ENCODE results near the gene INPP5E. TPM values are rescaled to one million over a fixed set of nuclear protein-coding genes. Genes with fewer than 3 reads are reported as not detected.

INPP5E gene
- total RNA-seq, 8 experiments from 2014 or later, result 4.5 to 11.1 (median 8.6) TPM

DNA sequence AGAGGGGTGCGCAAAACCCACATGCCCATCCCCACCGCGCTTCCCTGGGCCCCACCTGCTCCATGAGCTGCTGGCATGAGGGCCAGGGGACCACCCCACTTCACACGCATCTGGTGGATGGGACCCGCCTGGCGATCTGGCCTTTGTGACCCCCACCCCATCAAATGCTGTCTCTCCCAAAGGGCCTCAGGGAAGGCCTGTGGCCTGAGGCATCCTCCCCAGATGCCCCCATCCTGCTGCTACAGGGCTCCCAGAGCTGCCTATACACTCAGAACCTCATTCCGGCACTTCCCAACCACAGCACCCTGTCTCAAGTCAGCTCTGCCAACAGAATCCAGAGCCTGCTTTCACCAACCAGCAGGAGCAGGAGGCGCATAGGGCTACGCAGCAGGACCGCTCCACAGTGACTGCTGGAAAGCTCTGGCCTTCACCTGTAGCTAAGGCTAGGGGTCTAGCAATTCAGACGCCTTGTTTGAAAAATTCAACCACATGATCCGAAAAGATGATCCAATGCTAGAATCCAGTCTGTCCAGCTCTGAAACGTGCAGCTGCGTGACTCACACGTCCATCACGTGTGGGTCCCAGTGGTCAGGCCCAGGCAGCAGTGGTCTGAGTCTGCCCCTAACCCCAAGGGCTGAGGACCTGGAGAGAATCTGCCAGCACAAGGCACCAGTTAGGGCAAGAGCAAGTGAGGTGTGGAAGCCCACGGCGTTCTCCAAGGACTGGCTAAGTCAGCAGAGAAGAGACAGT is 38.3 kb downstream of the INPP5E start:
- WGBS, 10 experiments, result 60 to 100% (median 91%) methylated on average over 2 to 10 of the region's 18 CpGs; no CpG with 5 or more reads in 2 of the 10 experiments
- in situ Hi-C loops (cut with MboI; ENCODE audit: low pct_unique_long_range_greater_than_20kb in 2 of 9, low sequenced_read_pairs in 9 of 9, unreplicated experiment in 9 of 9), result no loop called here
- no peak for ATAC-seq (replicated peaks in 6 of 8)
- Histone ChIP-seq H3K27ac (no peak overlapping the region), H3K4me3 (no peak overlapping the region), H3K4me1 (replicated peaks in 1 of 2) (peaks cover 11 to 15% of the 10 kb centered on the region in 2 donors)

DNA sequence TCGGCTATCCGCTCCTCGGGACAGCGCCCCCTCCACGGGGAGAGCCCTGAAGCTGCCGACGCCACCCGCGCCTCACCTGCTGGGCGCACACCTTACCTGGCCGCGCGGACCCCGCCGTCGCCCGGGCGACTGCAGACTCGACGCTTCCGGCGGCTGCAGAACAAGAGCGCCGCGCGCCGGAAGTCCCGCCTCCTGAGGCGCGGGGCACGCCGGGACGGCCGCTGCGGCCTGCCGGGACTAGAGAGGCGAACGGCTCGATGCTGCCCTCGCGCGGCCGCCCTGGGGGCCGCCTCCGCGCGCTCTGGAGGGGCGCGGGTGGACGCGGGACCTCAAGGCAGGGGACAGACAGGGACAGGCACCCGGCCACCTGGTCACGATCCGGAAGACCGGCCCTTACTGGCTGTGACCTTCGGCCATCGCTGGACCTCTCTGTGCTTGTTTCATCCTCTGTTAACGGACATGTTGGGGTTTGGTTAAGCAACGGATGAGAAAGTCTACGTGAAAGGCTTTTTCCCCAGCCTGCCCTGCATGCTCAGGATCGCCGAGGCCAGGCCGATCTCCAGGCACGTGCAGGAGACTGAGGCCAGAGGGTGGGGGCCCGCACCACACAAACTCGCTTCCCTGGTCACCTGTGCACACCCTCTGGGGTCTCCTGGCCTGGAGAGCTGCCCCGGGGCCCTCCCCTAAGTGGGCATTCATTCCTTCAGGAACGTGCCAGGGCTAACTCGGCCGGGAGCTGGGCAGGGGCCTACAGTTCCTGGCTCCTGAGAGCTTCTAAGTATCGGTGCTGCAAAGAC is 39.4 kb downstream of the INPP5E start, which contains the start of gene SNAPC4:
TSS of gene SNAPC4 (minus strand) at position 133 of the 797 bp plus-strand sequence. CDS start 1,742 bp downstream, outside the sequence.
- in situ Hi-C loops (cut with MboI; ENCODE audit: low pct_unique_long_range_greater_than_20kb in 2 of 9, low sequenced_read_pairs in 9 of 9, unreplicated experiment in 9 of 9), result no loop called here
- 0 to 30% (median 7%) methylated on average over 1 to 16 of the region's 71 CpGs; no CpG with 5 or more reads in 3 of the 10 experiments for WGBS, 10 experiments
- peak within 1 kb of the TSS; percentile 70 to 96 (median 95) for H3K4me3 ChIP-seq
- H3K27ac ChIP-seq, result peak within 1 kb of the TSS; percentile 62 to 78
- peak; percentile 75 to 95 (median 90) for ATAC-seq (replicated peaks in 6 of 8)
- H3K4me1 ChIP-seq (replicated peaks in 1 of 2), result peaks cover 11 to 15% of the 10 kb centered on the region in 2 donors

DNA sequence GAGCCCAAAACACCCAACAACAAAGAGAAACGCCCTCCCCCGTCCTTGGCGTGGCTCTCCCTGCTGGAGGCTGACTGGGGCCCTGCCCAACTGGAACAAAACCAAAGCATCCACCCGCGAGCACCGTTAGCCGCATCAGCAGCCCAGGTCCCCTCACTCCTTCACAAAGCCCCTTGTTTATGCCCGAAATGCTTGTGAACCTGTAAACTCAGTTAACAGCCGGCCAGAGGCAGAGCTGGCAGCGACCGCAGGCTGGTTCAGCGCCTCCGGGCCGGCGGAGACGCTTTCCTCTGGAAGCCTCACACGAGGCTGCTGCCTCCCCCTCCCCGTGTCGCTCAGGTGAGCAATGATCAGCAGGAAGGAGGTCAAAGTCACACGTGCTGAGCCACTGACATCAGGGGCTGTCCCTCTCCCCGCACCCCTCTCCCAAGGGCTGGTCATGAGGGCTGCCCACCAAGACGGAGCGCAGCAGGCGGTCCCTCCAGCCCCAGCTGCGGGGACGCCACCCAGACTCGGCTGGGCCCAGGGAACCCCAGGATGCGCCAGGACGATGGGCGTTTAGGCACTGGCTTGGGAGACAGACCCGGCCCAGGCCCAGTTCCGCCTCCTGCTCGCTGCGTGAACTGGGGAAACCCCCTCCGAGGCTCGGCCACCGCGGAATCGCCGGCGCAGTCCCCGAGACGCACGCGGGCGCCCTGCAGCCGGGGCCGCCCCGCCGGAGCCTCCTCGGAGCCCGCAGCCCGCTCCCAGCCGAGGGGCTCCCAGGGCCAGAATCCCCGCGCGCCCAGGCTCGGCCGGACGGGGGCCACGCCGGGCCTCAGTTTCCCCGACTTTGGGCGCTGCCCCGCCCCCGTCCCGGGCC is 40.2 kb downstream of the INPP5E start:
- peak; percentile 18 to 49 (median 36) for ATAC-seq (replicated peaks in 6 of 8)
- Histone ChIP-seq H3K4me3 (peak overlapping the region; percentile 70 to 96 (median 95)), H3K27ac (peak overlapping the region; percentile 62 to 78), H3K4me1 (replicated peaks in 1 of 2) (peaks cover 11 to 15% of the 10 kb centered on the region in 2 donors)
- in situ Hi-C loops (cut with MboI; ENCODE audit: low pct_unique_long_range_greater_than_20kb in 2 of 9, low sequenced_read_pairs in 9 of 9, unreplicated experiment in 9 of 9), result no loop called here
- 0 to 20% (median 2%) methylated on average over 1 to 10 of the region's 67 CpGs; no CpG with 5 or more reads in 2 of the 10 experiments for WGBS, 10 experiments

DNA sequence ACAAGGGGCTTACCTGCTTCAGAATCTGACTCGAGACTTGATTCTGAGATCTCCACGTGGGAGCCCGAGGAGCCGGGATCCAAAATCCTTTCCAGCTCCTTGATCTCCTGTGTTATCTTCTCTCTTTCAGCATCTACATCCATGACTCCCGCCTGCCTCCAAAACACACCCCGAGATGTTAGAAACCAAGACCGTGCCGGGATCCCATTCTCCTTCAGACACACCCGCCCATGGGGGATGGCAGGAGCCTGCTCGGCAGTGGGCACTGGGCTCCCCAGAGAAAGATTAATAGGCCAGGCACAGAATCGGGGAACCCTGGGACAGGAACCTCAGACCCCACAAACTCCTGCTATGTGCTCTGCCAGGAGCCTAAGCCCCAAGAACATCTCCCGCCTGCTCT is 41.4 kb downstream of the INPP5E start:
- H3K4me3 ChIP-seq, result peak overlapping the region in 1 of 5 donors; percentile 95
- H3K4me1 ChIP-seq (replicated peaks in 1 of 2), result peaks cover 11 to 15% of the 10 kb centered on the region in 2 donors
- H3K27ac ChIP-seq, result no peak overlapping the region
- in situ Hi-C loops (cut with MboI; ENCODE audit: low pct_unique_long_range_greater_than_20kb in 2 of 9, low sequenced_read_pairs in 9 of 9, unreplicated experiment in 9 of 9), result no loop called here
- WGBS, 10 experiments, result 85 to 100% (median 99%) methylated on average over 3 to 9 of the region's 12 CpGs; no CpG with 5 or more reads in 6 of the 10 experiments
- no peak for ATAC-seq (replicated peaks in 6 of 8)

DNA sequence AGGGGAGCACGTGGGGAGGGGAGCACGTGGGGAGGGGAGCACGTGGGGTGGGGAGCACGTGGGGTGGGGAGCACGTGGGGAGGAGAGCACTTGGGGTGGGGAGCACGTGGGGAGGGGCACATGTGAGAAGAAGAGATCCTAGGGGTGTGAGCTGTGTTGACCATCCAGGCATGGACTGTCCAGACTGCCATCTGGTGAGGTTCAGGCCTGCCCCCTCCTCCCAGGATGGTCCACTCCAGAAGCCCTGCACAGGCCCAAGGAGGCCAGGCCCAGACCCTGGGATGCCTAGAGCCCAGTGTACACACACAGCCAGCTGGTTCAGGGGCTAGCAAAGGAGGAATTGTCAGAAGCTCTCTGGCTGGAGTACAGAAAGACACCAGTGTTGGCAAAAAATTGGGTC is 42.0 kb downstream of the INPP5E start:
- WGBS, 10 experiments, result no CpG with 5 or more reads among the region's 6 CpGs
- no peak for ATAC-seq (replicated peaks in 6 of 8)
- no peak overlapping the region for H3K4me3 ChIP-seq
- H3K4me1 ChIP-seq (replicated peaks in 1 of 2), result peaks cover 11 to 15% of the 10 kb centered on the region in 2 donors
- in situ Hi-C loops (cut with MboI; ENCODE audit: low pct_unique_long_range_greater_than_20kb in 2 of 9, low sequenced_read_pairs in 9 of 9, unreplicated experiment in 9 of 9), result no loop called here
- H3K27ac ChIP-seq, result no peak overlapping the region

DNA sequence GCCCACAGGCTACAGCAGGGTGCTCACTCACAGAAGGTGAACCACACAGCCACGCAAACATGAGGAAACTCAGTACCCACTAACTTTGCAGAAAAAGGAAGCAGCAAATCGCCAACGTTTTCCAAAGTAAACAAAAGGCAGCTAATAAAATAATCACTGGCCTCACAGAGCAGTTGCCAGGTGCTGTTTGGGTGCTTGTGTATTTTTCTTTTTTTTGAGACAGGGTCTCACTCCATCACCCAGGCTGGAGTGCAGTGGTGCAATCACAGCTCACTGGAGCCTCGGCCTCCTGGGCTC is 43.5 kb downstream of the INPP5E start:
- in situ Hi-C loops (cut with MboI; ENCODE audit: low pct_unique_long_range_greater_than_20kb in 2 of 9, low sequenced_read_pairs in 9 of 9, unreplicated experiment in 9 of 9), result no loop called here
- ATAC-seq (replicated peaks in 6 of 8), result no peak
- WGBS, 10 experiments, result 80 to 100% (median 94%) methylated on average over 1 to 3 of the region's 4 CpGs; no CpG with 5 or more reads in 4 of the 10 experiments
- H3K4me3 ChIP-seq, result no peak overlapping the region
- peaks cover 11 to 15% of the 10 kb centered on the region in 2 donors for H3K4me1 ChIP-seq (replicated peaks in 1 of 2)
- H3K27ac ChIP-seq, result no peak overlapping the region

DNA sequence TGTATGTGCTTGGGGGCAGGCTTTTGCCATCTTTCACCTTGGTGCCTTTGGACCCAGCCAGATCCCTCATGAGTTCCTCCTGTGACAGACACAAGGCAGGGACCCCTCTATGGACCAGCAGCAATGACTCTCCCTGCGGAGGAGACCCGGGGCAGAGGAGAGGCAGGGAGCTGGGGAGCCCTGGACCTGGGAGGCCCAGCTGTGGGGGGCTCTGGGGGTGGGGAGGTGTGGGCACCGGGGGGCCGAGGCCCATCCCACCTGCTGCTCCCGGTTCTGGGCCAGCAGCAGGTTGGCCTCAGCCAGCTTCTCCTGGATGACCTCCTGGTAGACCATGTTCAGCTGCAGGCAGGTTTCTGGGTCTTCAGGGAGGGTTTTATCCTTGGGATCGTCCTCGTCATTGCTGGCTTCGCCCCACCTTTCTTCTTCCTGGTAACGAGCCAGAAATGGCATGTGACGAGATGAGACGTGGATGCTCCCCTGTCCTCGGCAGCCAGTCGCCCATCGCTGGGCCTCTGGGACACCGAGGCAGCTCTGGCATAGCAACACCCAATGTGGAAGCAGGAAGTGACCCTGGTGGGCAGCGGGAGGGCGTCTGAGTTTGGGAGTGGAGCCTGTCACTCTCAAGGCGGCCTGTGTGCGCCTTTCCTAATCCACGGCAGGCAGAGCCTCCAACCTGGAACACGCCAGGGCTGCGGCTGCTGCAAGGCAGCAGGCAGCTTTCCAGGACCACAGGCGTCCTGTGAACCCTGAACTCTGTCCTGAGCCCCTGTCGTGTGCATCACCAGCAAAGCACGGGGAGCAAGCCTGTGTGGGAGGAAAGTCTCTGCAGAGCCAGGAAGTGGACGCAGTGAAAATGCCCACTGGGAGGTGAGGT is 44.1 kb downstream of the INPP5E start:
- Histone ChIP-seq H3K4me3 (no peak overlapping the region), H3K4me1 (replicated peaks in 1 of 2) (peaks cover 10 to 13% of the 10 kb centered on the region in 2 donors), H3K27ac (no peak overlapping the region)
- WGBS, 10 experiments, result 90 to 100% (median 92%) methylated on average over 1 to 6 of the region's 26 CpGs; no CpG with 5 or more reads in 5 of the 10 experiments
- in situ Hi-C loops (cut with MboI; ENCODE audit: low pct_unique_long_range_greater_than_20kb in 2 of 9, low sequenced_read_pairs in 9 of 9, unreplicated experiment in 9 of 9), result no loop called here
- no peak for ATAC-seq (replicated peaks in 6 of 8)

DNA sequence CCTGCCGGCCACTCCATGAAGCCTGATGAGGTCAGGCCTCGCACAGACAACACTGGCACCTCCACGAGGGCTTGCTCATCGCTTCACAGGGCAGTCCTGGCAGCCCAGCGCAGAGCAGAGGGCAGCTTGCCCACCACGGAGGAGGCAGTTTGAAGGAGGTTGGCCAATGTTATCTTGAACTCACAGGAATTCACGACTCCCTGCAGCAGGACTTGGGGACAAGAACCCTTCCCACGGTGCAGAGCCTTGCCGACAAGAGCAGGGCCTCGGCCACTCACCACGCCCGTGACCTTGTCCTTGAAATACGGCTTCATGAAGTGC is 44.7 kb downstream of the INPP5E start:
- ATAC-seq (replicated peaks in 6 of 8), result no peak
- Histone ChIP-seq H3K4me3 (no peak overlapping the region), H3K4me1 (replicated peaks in 1 of 2) (peaks cover 7 to 10% of the 10 kb centered on the region in 2 donors), H3K27ac (no peak overlapping the region)
- in situ Hi-C loops (cut with MboI; ENCODE audit: low pct_unique_long_range_greater_than_20kb in 2 of 9, low sequenced_read_pairs in 9 of 9, unreplicated experiment in 9 of 9), result no loop called here
- WGBS, 10 experiments, result 77 to 95% (median 89%) methylated on average over 3 to 6 of the region's 13 CpGs; no CpG with 5 or more reads in 5 of the 10 experiments

DNA sequence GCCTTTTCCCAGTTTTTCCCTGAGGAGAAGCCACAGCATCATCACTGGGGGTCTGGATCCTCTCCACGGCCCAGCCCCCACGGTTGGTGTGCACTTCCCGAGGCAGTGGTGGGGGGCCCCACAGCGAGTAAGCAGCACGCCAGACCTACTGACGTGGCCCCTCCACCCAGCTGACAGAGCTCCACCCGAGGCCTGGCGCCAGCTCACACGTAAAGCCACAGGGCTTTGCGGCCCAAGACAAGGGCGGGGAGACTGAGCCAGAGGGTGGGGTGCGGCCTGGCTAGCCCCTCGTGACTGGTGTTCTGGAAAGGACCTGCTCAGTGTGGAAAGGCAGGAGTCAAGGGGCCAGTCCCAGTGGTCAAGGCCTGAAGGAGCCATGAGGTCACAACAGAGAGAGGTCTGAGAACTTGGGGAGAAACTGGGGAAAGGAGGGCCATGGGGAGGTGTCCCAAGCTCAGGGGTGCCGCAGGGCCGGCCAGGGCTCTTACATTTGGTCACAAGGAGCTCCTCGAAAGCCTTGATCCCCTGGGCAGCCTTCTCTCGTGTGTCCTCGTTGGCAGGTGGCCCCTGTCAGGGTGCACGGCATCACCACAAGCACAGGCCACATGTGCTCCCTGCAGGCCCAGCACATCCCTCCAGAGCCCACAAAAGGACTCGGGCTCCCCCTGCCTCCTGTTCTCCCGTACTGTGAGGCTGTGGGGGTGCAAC is 45.2 kb downstream of the INPP5E start:
- WGBS, 10 experiments, result 90 to 94% (median 92%) methylated on average over 2 to 4 of the region's 21 CpGs; no CpG with 5 or more reads in 7 of the 10 experiments
- no peak overlapping the region for H3K4me3 ChIP-seq
- in situ Hi-C loops (cut with MboI; ENCODE audit: low pct_unique_long_range_greater_than_20kb in 2 of 9, low sequenced_read_pairs in 9 of 9, unreplicated experiment in 9 of 9), result no loop called here
- H3K4me1 ChIP-seq (replicated peaks in 1 of 2), result peaks cover 7 to 10% of the 10 kb centered on the region in 2 donors
- peak in 2 of 8 experiments; percentile 57 to 66 for ATAC-seq (replicated peaks in 6 of 8)
- H3K27ac ChIP-seq, result no peak overlapping the region

DNA sequence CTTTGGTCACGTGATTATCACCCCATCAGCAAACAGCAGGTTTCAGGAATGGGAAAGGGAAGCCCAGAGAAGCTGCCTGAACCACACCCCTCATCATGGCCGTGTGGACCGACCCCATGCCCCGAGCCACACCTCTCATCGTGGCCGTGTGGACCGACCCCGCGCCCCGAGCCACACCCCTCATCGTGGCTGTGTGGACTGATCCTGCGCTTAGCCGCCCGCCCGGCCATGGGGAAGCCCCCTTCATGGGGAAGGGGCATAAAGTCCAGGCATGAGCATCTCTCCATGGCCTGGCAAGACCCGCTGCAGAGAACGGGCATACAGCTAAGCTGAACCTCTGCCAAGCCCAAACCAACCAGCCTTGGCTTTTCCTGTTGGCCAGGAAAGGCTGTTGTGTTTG is 46.1 kb downstream of the INPP5E start:
- 80 to 96% (median 91%) methylated on average over 1 to 17 of the region's 17 CpGs; no CpG with 5 or more reads in 7 of the 10 experiments for WGBS, 10 experiments
- H3K4me1 ChIP-seq (replicated peaks in 1 of 2), result peaks cover 0 to 2% of the 10 kb centered on the region in 2 donors
- H3K4me3 ChIP-seq, result no peak overlapping the region
- in situ Hi-C loops (cut with MboI; ENCODE audit: low pct_unique_long_range_greater_than_20kb in 2 of 9, low sequenced_read_pairs in 9 of 9, unreplicated experiment in 9 of 9), result no loop called here
- ATAC-seq (replicated peaks in 6 of 8), result no peak
- no peak overlapping the region for H3K27ac ChIP-seq

DNA sequence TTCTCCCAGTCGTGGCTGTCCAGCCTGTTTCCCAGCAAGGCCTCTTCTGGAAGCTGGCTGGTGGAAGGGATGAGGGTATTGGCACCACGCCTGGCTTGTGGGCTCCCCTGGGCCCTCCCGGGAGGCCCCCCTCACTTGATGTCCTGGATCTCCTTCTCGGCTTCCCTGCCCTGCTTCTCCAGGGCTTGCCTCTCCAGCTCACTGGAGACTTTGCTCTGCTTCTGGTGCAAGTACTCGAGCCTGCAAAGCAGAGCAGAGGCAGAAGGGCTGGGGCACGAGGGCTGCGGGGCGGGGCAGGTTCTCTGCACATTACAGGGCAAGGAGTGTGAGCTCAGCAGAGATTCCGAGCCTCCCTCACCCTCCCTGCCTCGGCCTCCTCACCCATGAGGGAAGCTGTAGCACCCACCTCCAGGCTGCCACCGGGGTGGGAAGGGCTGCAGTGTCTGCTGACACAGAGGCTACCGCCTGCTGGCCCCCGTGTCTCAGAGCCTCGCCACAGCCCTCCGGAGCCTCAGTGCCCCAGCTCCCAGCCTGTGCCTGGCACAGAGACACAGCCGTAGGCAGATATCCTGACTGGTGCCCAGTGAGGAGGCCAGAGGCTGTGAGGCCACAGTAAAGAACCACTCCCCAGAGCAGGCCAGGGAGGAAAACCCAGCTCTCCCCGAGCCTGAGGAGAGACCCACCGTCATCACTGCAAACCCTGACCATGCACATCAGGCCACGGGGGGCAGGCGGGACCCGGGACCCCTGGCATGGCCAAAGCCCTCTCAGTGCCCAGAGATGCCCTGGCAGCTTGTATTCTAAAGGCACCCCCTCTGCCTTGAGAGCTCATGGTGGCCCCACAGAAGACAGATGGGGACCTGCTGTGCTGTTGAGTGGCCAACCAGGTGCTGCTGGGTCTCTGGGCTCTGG is 46.9 kb downstream of the INPP5E start:
- ATAC-seq (replicated peaks in 6 of 8), result peak in 3 of 8 experiments; percentile 6 to 70 (median 62)
- 68 to 100% (median 95%) methylated on average over 3 to 8 of the region's 21 CpGs; no CpG with 5 or more reads in 7 of the 10 experiments for WGBS, 10 experiments
- Histone ChIP-seq H3K27ac (no peak overlapping the region), H3K4me3 (no peak overlapping the region), H3K4me1 (replicated peaks in 1 of 2) (no peaks in the 10 kb centered on the region)
- in situ Hi-C loops (cut with MboI; ENCODE audit: low pct_unique_long_range_greater_than_20kb in 2 of 9, low sequenced_read_pairs in 9 of 9, unreplicated experiment in 9 of 9), result no loop called here

Data from motor neuron (in vitro differentiated cells).